Jurkat, Clone E6-1 (cell line): ENCODE measurements around the gene HEPHL1.
"Not testable (repeated sequence)": the region's sequence is repeated elsewhere in the genome, so short reads cannot be mapped to it uniquely, and the experiment has no call there.

Experiments used
- DNase-seq: peaks from one replicate; pipeline ENCODE4 v3.0.0-alpha.2; 2011; ENCODE audit warnings: low read depth, low spot score
- H3K4me3 ChIP-seq: 2 replicates; pipeline ENCODE4 v1.5.1; 2011; ENCODE audit warnings: mild to moderate bottlenecking, low read length, control low read depth, moderate library complexity

The HEPHL1 gene

GRCh38 chr11:94062360-94062759 is 41.2 kb downstream of the HEPHL1 start:
- DNase-seq, result no peak
- H3K4me3 ChIP-seq, result no peak overlapping the region

GRCh38 chr11:94066901-94067429 is 45.8 kb downstream of the HEPHL1 start:
- DNase-seq, result no peak

GRCh38 chr11:94068764-94069163 is 47.6 kb downstream of the HEPHL1 start:
- no peak for DNase-seq
- H3K4me3 ChIP-seq, result no peak overlapping the region

More at GRCh38 chr11:94066901-94067429, 45.8 kb downstream of the HEPHL1 start:
- no peak overlapping the region for H3K4me3 ChIP-seq

- no peak for DNase-seq
- H3K4me3 ChIP-seq, result no peak overlapping the region
Observed at GRCh38 chr11:94077552-94078293, 56.6 kb downstream of the HEPHL1 start.

GRCh38 chr11:94084164-94084563 is 63.0 kb downstream of the HEPHL1 start:
- no peak overlapping the region for H3K4me3 ChIP-seq
- DNase-seq, result no peak

GRCh38 chr11:94088906-94089305 is 67.8 kb downstream of the HEPHL1 start:
- DNase-seq, result no peak
- H3K4me3 ChIP-seq, result no peak overlapping the region

GRCh38 chr11:94089341-94089740 is 68.2 kb downstream of the HEPHL1 start:
- DNase-seq, result no peak
- no peak overlapping the region for H3K4me3 ChIP-seq

GRCh38 chr11:94090401-94090800 is 69.2 kb downstream of the HEPHL1 start:
- DNase-seq, result no peak
- H3K4me3 ChIP-seq, result no peak overlapping the region

- no peak overlapping the region for H3K4me3 ChIP-seq
- no peak for DNase-seq
Observed at GRCh38 chr11:94091091-94091490, 69.9 kb downstream of the HEPHL1 start.

- DNase-seq, result no peak
Observed at GRCh38 chr11:94100253-94100652, 79.1 kb downstream of the HEPHL1 start.

GRCh38 chr11:94103471-94103870 is 82.3 kb downstream of the HEPHL1 start:
- DNase-seq, result no peak
- no peak overlapping the region for H3K4me3 ChIP-seq

More at GRCh38 chr11:94100253-94100652, 79.1 kb downstream of the HEPHL1 start:
- no peak overlapping the region for H3K4me3 ChIP-seq

- DNase-seq, result no peak
- no peak overlapping the region for H3K4me3 ChIP-seq
Observed at GRCh38 chr11:94104734-94105133, 83.6 kb downstream of the HEPHL1 start.

GRCh38 chr11:94106716-94107115 is 85.6 kb downstream of the HEPHL1 start:
- no peak overlapping the region for H3K4me3 ChIP-seq
- no peak for DNase-seq

- DNase-seq, result no peak
- H3K4me3 ChIP-seq, result no peak overlapping the region
Observed at GRCh38 chr11:94107363-94107762, 86.2 kb downstream of the HEPHL1 start.

GRCh38 chr11:94111241-94111640 is 90.1 kb downstream of the HEPHL1 start:
- no peak overlapping the region for H3K4me3 ChIP-seq
- no peak for DNase-seq

GRCh38 chr11:94111660-94112059 is 90.5 kb downstream of the HEPHL1 start:
- H3K4me3 ChIP-seq, result no peak overlapping the region

GRCh38 chr11:94112206-94112953 is 91.2 kb downstream of the HEPHL1 start:
- DNase-seq, result no peak
- H3K4me3 ChIP-seq, result no peak overlapping the region

More at GRCh38 chr11:94111660-94112059, 90.5 kb downstream of the HEPHL1 start:
- no peak for DNase-seq

- H3K4me3 ChIP-seq, result no peak overlapping the region
- DNase-seq, result no peak
Observed at GRCh38 chr11:94117197-94117574, 96.0 kb downstream of the HEPHL1 start.

GRCh38 chr11:94117871-94118270 is 96.7 kb downstream of the HEPHL1 start:
- no peak overlapping the region for H3K4me3 ChIP-seq
- no peak for DNase-seq

GRCh38 chr11:94119676-94120075 is 98.5 kb downstream of the HEPHL1 start:
- not testable (repeated sequence) for H3K4me3 ChIP-seq, DNase-seq
